HepG2 (cell line): ENCODE data around the gene NFE2L2. TPM values are rescaled to one million over a fixed set of nuclear protein-coding genes. Genes with fewer than 3 reads are reported as not detected.

Experiments used
- BCLAF1 ChIP-seq: fragments of 450-650 bp; IDR thresholded peaks from 2 replicates; pipeline ENCODE4 v1.6.1; 2017; ENCODE audit warnings: mild to moderate bottlenecking
- BRCA1 ChIP-seq: sonication (generic); formaldehyde crosslinking; IDR thresholded peaks from 2 replicates; pipeline ENCODE4 v1.4.0; 2020; ENCODE audit warnings: missing genetic modification reagents
- CHD2 ChIP-seq: IDR thresholded peaks from 2 replicates; pipeline ENCODE4 v1.6.1; 2011; ENCODE audit warnings: low read depth, low read length, improper control_type of control experiment
- ETS1 ChIP-seq: sonication (generic); formaldehyde crosslinking; IDR thresholded peaks from 2 replicates; pipeline ENCODE4 v1.4.0; 2020; ENCODE audit warnings: missing genetic modification reagents
- KAT8 ChIP-seq: IDR thresholded peaks from 2 replicates; pipeline ENCODE4 v1.6.1; 2016; ENCODE audit warnings: missing genetic modification reagents, missing compliant biosample characterization
- KLF13 ChIP-seq: sonication (generic); formaldehyde crosslinking; IDR thresholded peaks from 2 replicates; pipeline ENCODE4 v1.4.0; 2020; ENCODE audit warnings: mild to moderate bottlenecking, missing genetic modification reagents
- MAZ ChIP-seq, 2 experiments: sonication (generic) in 1 of 2; formaldehyde crosslinking in 1 of 2; IDR thresholded peaks; 2 replicates each; pipeline versions ENCODE4 v1.5.0 to v1.6.1; 2012 to 2020; ENCODE audit warnings: low read depth in 2 of 2, mild to moderate bottlenecking in 2 of 2, borderline replicate concordance in 1 of 2, improper control_type of control experiment in 1 of 2, low read length in 1 of 2, missing genetic modification reagents in 1 of 2, moderate library complexity in 1 of 2
- MEF2D ChIP-seq: sonication (generic); formaldehyde crosslinking; IDR thresholded peaks from 2 replicates; pipeline ENCODE4 v1.5.1; 2020; ENCODE audit warnings: mild to moderate bottlenecking, missing genetic modification reagents
- PITX1 ChIP-seq: sonication (generic); formaldehyde crosslinking; IDR thresholded peaks from 2 replicates; pipeline ENCODE4 v1.5.1; 2020; ENCODE audit warnings: mild to moderate bottlenecking, missing genetic modification reagents
- POGZ ChIP-seq: sonication (generic); formaldehyde crosslinking; IDR thresholded peaks from 2 replicates; pipeline ENCODE4 v1.4.0; 2020; ENCODE audit warnings: mild to moderate bottlenecking, missing genetic modification reagents
- RFX1 ChIP-seq: fragments of 450-650 bp; IDR thresholded peaks from 2 replicates; pipeline ENCODE4 v1.6.1; 2017
- SMAD9 ChIP-seq: sonication (generic); formaldehyde crosslinking; IDR thresholded peaks from 2 replicates; pipeline ENCODE4 v1.5.1; 2020; ENCODE audit warnings: mild to moderate bottlenecking, missing genetic modification reagents
- SRSF1 ChIP-seq: fragments of 200-400 bp; formaldehyde crosslinking; optimal IDR thresholded peaks from 2 replicates; pipeline ENCODE3; 2017; ENCODE audit warnings: mild to moderate bottlenecking, low read depth, low read length, moderate library complexity
- ZBTB46 ChIP-seq: sonication (generic); formaldehyde crosslinking; IDR thresholded peaks from 2 replicates; pipeline ENCODE4 v1.4.0; 2020; ENCODE audit warnings: mild to moderate bottlenecking, missing genetic modification reagents, borderline replicate concordance
- ZBTB8A ChIP-seq: sonication (generic); formaldehyde crosslinking; IDR thresholded peaks from 2 replicates; pipeline ENCODE4 v1.4.0; 2020; ENCODE audit warnings: mild to moderate bottlenecking, low read depth, missing genetic modification reagents, borderline replicate concordance
- ZC3H4 ChIP-seq: sonication (generic); formaldehyde crosslinking; IDR thresholded peaks from 2 replicates; pipeline ENCODE4 v1.4.0; 2020; ENCODE audit warnings: missing genetic modification reagents, borderline replicate concordance
- ZFP1 ChIP-seq: IDR thresholded peaks from 2 replicates; pipeline ENCODE4 v1.6.1; 2016
- ZFP41 ChIP-seq: sonication (generic); formaldehyde crosslinking; IDR thresholded peaks from 2 replicates; pipeline ENCODE4 v1.4.0; 2020; ENCODE audit warnings: mild to moderate bottlenecking, missing genetic modification reagents, borderline replicate concordance
- ZMAT3 ChIP-seq: sonication (generic); formaldehyde crosslinking; conservative IDR thresholded peaks from 2 replicates; pipeline ENCODE4 v1.7.0; 2021; ENCODE audit warnings: missing genetic modification reagents
- ZNF251 ChIP-seq: sonication (generic); formaldehyde crosslinking; IDR thresholded peaks from 2 replicates; pipeline ENCODE4 v1.9.0; 2021; ENCODE audit warnings: mild to moderate bottlenecking, missing genetic modification reagents
- ZNF256 ChIP-seq: sonication (generic); formaldehyde crosslinking; conservative IDR thresholded peaks from 2 replicates; pipeline ENCODE4 v1.4.0; 2020; ENCODE audit warnings: missing genetic modification reagents
- polyA plus RNA-seq, 8 experiments: library from polyadenylated mRNA; depleted of rRNA in 3 of 8; stranded (reverse) in 7 of 8; unstranded in 1 of 8; fragments of >200 nt; fragmentation: Illumina TruSeq in 4 of 8; extraction: Trizol in 4 of 8; gene quantifications; 2 replicates each; pipeline versions ENCODE4 v1.2.1 to v1.2.3, GENCODE V29; 2011 to 2016; ENCODE audit warnings: low read depth in 4 of 8, missing spikeins in 1 of 8, mixed read lengths in 1 of 8; ENCODE audit not compliant: insufficient read depth in 1 of 8
- total RNA-seq, 5 experiments: library from RNA; depleted of rRNA; stranded (reverse); fragments of >200 nt; fragmentation: Illumina TruSeq; extraction: Trizol; gene quantifications; 2 replicates each; pipeline ENCODE4 v1.2.3, GENCODE V29; 2016; ENCODE audit warnings: low read depth in 1 of 5
- TF ChIP-seq, protein P1 (sequence below): sonication (generic); formaldehyde crosslinking; IDR thresholded peaks from 2 replicates; pipeline ENCODE4 v1.5.0; 2020; ENCODE audit warnings: mild to moderate bottlenecking, missing genetic modification reagents

NFE2L2 gene
- total and polyA plus RNA-seq, 2 of the 13 experiments (the other 11 are each of a cell fraction or from before 2014, with no cell fraction given), result 84.6 to 215 TPM

- TF ChIP-seq CHD2, result peak; percentile 65; the same call in 1 of the 2 replicates
- peak; percentile 96 for TF ChIP-seq MEF2D (CRISPR knock-in tag)
- TF ChIP-seq, protein P1, sequence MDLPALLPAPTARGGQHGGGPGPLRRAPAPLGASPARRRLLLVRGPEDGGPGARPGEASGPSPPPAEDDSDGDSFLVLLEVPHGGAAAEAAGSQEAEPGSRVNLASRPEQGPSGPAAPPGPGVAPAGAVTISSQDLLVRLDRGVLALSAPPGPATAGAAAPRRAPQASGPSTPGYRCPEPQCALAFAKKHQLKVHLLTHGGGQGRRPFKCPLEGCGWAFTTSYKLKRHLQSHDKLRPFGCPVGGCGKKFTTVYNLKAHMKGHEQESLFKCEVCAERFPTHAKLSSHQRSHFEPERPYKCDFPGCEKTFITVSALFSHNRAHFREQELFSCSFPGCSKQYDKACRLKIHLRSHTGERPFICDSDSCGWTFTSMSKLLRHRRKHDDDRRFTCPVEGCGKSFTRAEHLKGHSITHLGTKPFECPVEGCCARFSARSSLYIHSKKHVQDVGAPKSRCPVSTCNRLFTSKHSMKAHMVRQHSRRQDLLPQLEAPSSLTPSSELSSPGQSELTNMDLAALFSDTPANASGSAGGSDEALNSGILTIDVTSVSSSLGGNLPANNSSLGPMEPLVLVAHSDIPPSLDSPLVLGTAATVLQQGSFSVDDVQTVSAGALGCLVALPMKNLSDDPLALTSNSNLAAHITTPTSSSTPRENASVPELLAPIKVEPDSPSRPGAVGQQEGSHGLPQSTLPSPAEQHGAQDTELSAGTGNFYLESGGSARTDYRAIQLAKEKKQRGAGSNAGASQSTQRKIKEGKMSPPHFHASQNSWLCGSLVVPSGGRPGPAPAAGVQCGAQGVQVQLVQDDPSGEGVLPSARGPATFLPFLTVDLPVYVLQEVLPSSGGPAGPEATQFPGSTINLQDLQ (CRISPR knock-in tag), result peak; percentile 92
- no peak for TF ChIP-seq KLF13 (CRISPR knock-in tag)
- TF ChIP-seq SRSF1, result peak; percentile 89
- peak; percentile 89 for TF ChIP-seq KAT8
- peak; percentile 50; the same call in 1 of the 2 replicates for TF ChIP-seq MAZ (IDR thresholded peaks at IDR 0.05; ENCODE audit: borderline replicate concordance, low read depth, low read length)
- peak; percentile 85 for TF ChIP-seq MAZ (CRISPR knock-in tag; IDR thresholded peaks at IDR 0.05; ENCODE audit: low read depth)
- TF ChIP-seq RFX1, result no peak
- TF ChIP-seq ZMAT3 (CRISPR knock-in tag), result peak; percentile 87
- no peak for TF ChIP-seq ZNF251
- peak; percentile 82; the same call in 1 of the 2 replicates for TF ChIP-seq ZFP1 (CRISPR knock-in tag)
- peak; percentile 95; the same call in 1 of the 2 replicates for TF ChIP-seq ZFP41 (CRISPR knock-in tag)
- TF ChIP-seq POGZ (CRISPR knock-in tag), result peak; percentile 96
- no peak for TF ChIP-seq SMAD9 (CRISPR knock-in tag)
- TF ChIP-seq ZBTB8A (CRISPR knock-in tag), result peak; percentile 58; the same call in 1 of the 2 replicates
- TF ChIP-seq ETS1, result no peak
- TF ChIP-seq PITX1, result peak; percentile 94
- TF ChIP-seq ZBTB46 (CRISPR knock-in tag), result peak; percentile 64; the same call in 1 of the 2 replicates
- TF ChIP-seq BCLAF1, result no peak
- peak; percentile 78; the same call in 1 of the 2 replicates for TF ChIP-seq ZNF256 (CRISPR knock-in tag)
- TF ChIP-seq ZC3H4 (CRISPR knock-in tag), result no peak
- peak; percentile 92 for TF ChIP-seq BRCA1 (CRISPR knock-in tag)
Observed at GRCh38 chr2:177263451-177264208, 897 bp downstream of the NFE2L2 start (continued).
